Measurements from ENCODE around the gene HINT2.

DNA sequence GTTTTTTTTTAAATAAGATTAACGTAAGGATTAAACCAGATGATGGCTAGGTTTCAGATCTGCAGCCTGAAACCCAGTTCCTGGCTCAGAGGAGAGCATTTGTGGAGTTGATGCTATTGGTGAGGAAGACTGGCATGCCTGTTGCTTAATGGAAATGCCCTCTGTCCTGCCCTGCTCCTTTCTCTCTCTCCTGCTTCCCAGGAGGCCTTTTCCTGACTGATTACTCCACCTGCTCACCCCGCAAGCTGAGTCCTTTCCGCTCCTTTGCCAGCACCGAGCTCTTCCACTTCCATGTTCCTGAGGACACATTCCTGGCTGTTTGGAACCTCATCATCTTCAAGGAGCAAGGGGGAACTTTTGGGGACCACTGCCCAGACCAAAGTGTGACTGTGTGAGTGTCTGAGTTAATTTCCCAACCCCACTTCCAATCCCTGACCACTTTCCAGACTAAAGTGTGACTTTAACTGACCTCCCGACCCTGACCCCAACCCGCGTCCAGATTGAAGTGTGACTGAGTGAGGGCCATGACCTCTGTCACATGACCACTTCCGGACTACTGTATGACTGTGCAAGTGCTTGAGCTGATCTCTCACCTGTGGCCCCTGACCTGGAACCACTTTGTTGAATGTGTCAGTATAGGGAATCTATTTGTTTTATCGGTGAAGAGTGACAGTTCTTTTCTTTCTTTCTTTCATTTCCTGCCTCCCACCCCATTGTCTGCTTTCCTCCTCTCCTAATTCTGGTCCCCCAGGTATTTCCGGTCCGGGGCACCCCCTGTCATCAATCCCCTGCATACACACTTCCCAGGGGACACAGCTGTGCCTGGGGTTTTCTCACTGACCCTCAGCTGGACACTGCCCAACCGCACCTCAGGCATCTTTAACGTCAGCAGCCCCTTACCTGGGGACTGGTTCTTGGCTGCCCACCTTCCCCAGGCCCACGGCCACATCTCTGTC lies 19.7 kb upstream of the HINT2 start:
- TF ChIP-seq EZH2phosphoT487 (IDR thresholded peaks at IDR 0.05; ENCODE audit: insufficient read depth, low read depth) = no peak
- TF ChIP-seq EZH2 (IDR thresholded peaks at IDR 0.05; ENCODE audit: insufficient read depth, poor library complexity, severe bottlenecking) = no peak
